ENCODE results near the gene TEX50.

GRCh38 chr1:173661763-173662162 lies 26.6 kb downstream of the TEX50 start:
- TF ChIP-seq CTCF (conservative IDR thresholded peaks at IDR 0.05; ENCODE audit: low read length) (no peak), EZH2phosphoT487 (IDR thresholded peaks at IDR 0.05; ENCODE audit: borderline replicate concordance) (no peak)
